Lung (tissue), 12 donors: ENCODE measurements around the gene STK35. TPM values are rescaled to one million over a fixed set of nuclear protein-coding genes. Genes with fewer than 3 reads are reported as not detected.

Source experiments
- ATAC-seq: fragments of 200-7000 bp; cut with Tn5 transposase; one replicate; pipeline ENCODE4 v1.9.1; 2020; ENCODE audit warnings: moderate number of reproducible peaks; ENCODE audit not compliant: insufficient read depth, low FRiP score
- DNase-seq, 3 donors: peaks; one replicate each; pipeline ENCODE4 v3.0.0-alpha.2; 2013 to 2017
- H3K27ac ChIP-seq, 2 donors: one replicate each; pipeline ENCODE4 v1.5.1; 2013; ENCODE audit warnings: mild to moderate bottlenecking in 2 of 2, moderate library complexity in 2 of 2, control low read depth in 1 of 2, inconsistent platforms in 1 of 2, low read depth in 1 of 2, low read length in 1 of 2
- H3K27me3 ChIP-seq, 3 donors: one replicate each; pipeline ENCODE4 v1.5.1; 2013; ENCODE audit warnings: low read length in 2 of 3; ENCODE audit not compliant: control insufficient read depth in 3 of 3, insufficient read depth in 3 of 3
- H3K36me3 ChIP-seq, 4 donors: one replicate each; pipeline ENCODE4 v1.5.1; 2013; ENCODE audit warnings: low read length in 4 of 4, mild to moderate bottlenecking in 1 of 4, moderate library complexity in 1 of 4; ENCODE audit not compliant: control insufficient read depth in 4 of 4, insufficient read depth in 4 of 4
- H3K4me1 ChIP-seq, 5 donors: one replicate each; pipeline ENCODE4 v1.5.1; 2013; ENCODE audit warnings: low read length in 5 of 5, mild to moderate bottlenecking in 2 of 5, moderate library complexity in 1 of 5; ENCODE audit not compliant: control insufficient read depth in 5 of 5, insufficient read depth in 5 of 5
- H3K4me3 ChIP-seq: one replicate; pipeline ENCODE4 v1.5.1; 2013; ENCODE audit warnings: mild to moderate bottlenecking, control low read depth, moderate library complexity
- H3K9ac ChIP-seq, 2 donors: one replicate each; pipeline ENCODE4 v1.5.1; 2013; ENCODE audit warnings: low read length in 2 of 2, control low read depth in 1 of 2; ENCODE audit not compliant: insufficient read depth in 1 of 2
- H3K9me3 ChIP-seq, 4 donors: one replicate each; pipeline ENCODE4 v1.5.1; 2013; ENCODE audit warnings: low read length in 3 of 4, mild to moderate bottlenecking in 1 of 4, moderate library complexity in 1 of 4; ENCODE audit not compliant: control insufficient read depth in 4 of 4, insufficient read depth in 3 of 4
- CTCF ChIP-seq: IDR thresholded peaks from 2 replicates; pipeline ENCODE4 v1.5.1; 2012; ENCODE audit warnings: mild to moderate bottlenecking; ENCODE audit errors: control extremely low read depth, extremely low read depth
- WGBS, 2 donors: extraction: QIAGEN DNeasy Blood & Tissue Kit; methylation state at CpG; one replicate each; pipeline ENCODE4 v1.1.7; 2013; 5-methylcytosine and 5-hydroxymethylcytosine counted together
- polyA plus RNA-seq, 2 donors: library from polyadenylated mRNA; stranded (reverse); fragments of 200-250 nt; gene quantifications; one replicate each; pipeline ENCODE4 v1.2.1, GENCODE V29; 2013
- total RNA-seq, 2 donors: library from RNA; depleted of rRNA in 1 of 2; stranded (reverse); fragments of >200 nt in 1 of 2; gene quantifications; one replicate each; pipeline ENCODE4 v1.2.1, GENCODE V29; 2014 to 2021
- donor health status: control.
- donor health status: control.
- donor health status: Bipolar disorder and iron deficiency.
- donor health status: healthy.
- donor health status: DM: yes; HTN: yes; CAD: no.

Gene STK35
- total and polyA plus RNA-seq, 4 donors, result 5.8 to 24.2 (median 12.5) TPM

GRCh38 chr20:2125474-2126112 lies 24.0 kb downstream of the STK35 start:
- H3K4me3 ChIP-seq, result no peak overlapping the region
- H3K36me3 ChIP-seq, result peaks cover 0 to 11% (median 2%) of the 10 kb centered on the region in 4 donors
- TF ChIP-seq CTCF, result no peak
- 84 to 85% methylated on average over 7 of the region's 7 CpGs for WGBS, 2 donors
- H3K9me3 ChIP-seq, result no peaks in the 10 kb centered on the region
- H3K27me3 ChIP-seq, result no peaks in the 10 kb centered on the region
- H3K4me1 ChIP-seq, result peaks cover 0 to 60% (median 8%) of the 10 kb centered on the region in 5 donors
- DNase-seq (no peak), ATAC-seq (no peak)
- H3K9ac ChIP-seq, result no peak overlapping the region
- peak overlapping the region in 1 of 2 donors; percentile 52 for H3K27ac ChIP-seq

GRCh38 chr20:2127238-2127637 lies 25.6 kb downstream of the STK35 start:
- Histone ChIP-seq H3K27me3 (no peaks in the 10 kb centered on the region), H3K36me3 (peaks cover 0 to 8% (median 2%) of the 10 kb centered on the region in 4 donors), H3K4me1 (peaks cover under 1 to 61% (median 11%) of the 10 kb centered on the region in 5 donors), H3K9ac (no peak overlapping the region), H3K27ac (no peak overlapping the region), H3K9me3 (no peaks in the 10 kb centered on the region), H3K4me3 (no peak overlapping the region)
- TF ChIP-seq CTCF, result no peak
- 92% methylated on average over 1 of the region's 1 CpG for WGBS, 2 donors
- no peak for DNase-seq
- ATAC-seq, result no peak

DNA sequence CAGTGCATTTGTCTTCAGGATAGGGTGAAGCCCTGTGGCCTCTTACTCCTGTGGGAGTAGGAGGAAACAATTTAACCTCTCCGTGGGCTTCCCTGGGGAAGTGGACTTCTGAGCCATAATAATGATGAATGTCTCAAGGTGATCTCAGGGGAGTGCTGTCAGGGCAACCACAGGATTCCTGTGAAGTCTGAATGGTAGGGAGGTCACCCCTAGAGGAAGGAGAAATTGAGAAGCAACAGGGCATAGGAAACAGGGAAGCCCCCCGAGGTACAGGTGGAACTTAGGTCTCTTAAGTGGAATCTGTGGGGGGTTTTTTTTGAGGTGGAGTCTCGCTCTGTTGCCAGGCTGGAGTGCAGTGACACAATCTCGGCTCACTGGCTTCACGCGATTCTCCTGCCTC lies 26.9 kb downstream of the STK35 start:
- Histone ChIP-seq H3K27me3 (no peaks in the 10 kb centered on the region), H3K9ac (no peak overlapping the region), H3K36me3 (peaks cover 0 to 8% (median 2%) of the 10 kb centered on the region in 4 donors), H3K4me3 (no peak overlapping the region), H3K4me1 (peaks cover 6 to 58% (median 15%) of the 10 kb centered on the region in 5 donors), H3K9me3 (no peaks in the 10 kb centered on the region), H3K27ac (no peak overlapping the region)
- WGBS, 2 donors, result 91 to 93% methylated on average over 6 of the region's 6 CpGs
- no peak for DNase-seq
- no peak for TF ChIP-seq CTCF
- no peak for ATAC-seq

- no peak overlapping the region for H3K4me3 ChIP-seq
- H3K36me3 ChIP-seq, result peaks cover 0 to 8% (median 2%) of the 10 kb centered on the region in 4 donors
- ATAC-seq (no peak), DNase-seq (no peak)
- 92 to 93% methylated on average over 15 of the region's 15 CpGs for WGBS, 2 donors
- H3K27ac ChIP-seq, result peak overlapping the region in 1 of 2 donors; percentile 45
- no peaks in the 10 kb centered on the region for H3K27me3 ChIP-seq
- H3K9ac ChIP-seq, result no peak overlapping the region
- no peak for TF ChIP-seq CTCF
- H3K9me3 ChIP-seq, result no peaks in the 10 kb centered on the region
- peaks cover 6 to 51% (median 24%) of the 10 kb centered on the region in 5 donors for H3K4me1 ChIP-seq
Measured at GRCh38 chr20:2130062-2130591, 28.5 kb downstream of the STK35 start.
